NCI-H2171 (cell line): ENCODE measurements around the gene NCR1.
"Not testable (repeated sequence)": the region's sequence is repeated elsewhere in the genome, so short reads cannot be mapped to it uniquely, and the experiment has no call there.

Experiments
- DNase-seq: peaks from one replicate; lab custom pipeline; 2025; lab: John Stamatoyannopoulos, UW

The NCR1 gene, protein sequence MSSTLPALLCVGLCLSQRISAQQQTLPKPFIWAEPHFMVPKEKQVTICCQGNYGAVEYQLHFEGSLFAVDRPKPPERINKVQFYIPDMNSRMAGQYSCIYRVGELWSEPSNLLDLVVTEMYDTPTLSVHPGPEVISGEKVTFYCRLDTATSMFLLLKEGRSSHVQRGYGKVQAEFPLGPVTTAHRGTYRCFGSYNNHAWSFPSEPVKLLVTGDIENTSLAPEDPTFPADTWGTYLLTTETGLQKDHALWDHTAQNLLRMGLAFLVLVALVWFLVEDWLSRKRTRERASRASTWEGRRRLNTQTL

GRCh38 chr19:54905803-54906511 lies at the start of gene NCR1:
TSS of gene NCR1 (plus strand) at chr19:54906148. CDS start at chr19:54906188, 40 bp downstream.
- no peak for DNase-seq

DNA sequence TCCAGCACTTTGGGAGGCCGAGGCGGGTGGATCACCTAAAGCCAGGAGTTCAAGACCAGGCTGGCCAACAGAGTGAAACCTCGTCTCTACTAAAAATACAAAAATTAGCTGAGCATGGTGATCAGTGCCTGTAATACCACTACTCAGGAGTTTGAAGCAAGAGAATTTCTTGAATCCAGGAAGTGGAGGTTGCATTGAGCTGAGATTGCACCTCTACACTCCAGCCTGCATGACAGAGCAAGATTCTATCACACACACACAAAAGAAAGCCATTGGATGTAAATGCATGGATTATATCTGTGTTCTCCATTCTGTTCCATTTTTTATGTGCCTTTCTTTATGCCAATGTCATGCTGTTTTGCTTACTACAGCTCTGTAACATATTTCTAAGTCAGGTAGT lies 47.5 kb upstream of the NCR1 start:
- not testable (repeated sequence) for DNase-seq

DNA sequence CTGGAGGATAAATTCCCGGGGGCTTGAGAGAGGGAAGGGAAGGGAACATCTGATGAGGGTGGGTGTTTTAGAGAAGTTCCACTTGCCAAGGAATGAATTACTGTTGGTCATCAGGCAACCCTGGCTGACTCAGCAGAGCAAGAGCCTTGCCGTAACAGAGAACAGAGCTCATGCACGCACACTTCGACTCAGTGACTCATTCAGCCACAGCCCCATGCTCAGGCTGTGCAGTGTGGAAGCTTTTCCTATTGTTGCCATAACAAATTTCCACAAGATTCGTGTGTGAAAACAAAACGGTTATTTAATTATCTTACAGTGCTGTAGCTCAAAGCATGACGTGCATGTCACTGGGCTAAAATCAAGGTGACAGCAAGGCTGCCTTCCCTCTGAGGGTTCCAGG lies 46.5 kb upstream of the NCR1 start:
- not testable (repeated sequence) for DNase-seq

DNA sequence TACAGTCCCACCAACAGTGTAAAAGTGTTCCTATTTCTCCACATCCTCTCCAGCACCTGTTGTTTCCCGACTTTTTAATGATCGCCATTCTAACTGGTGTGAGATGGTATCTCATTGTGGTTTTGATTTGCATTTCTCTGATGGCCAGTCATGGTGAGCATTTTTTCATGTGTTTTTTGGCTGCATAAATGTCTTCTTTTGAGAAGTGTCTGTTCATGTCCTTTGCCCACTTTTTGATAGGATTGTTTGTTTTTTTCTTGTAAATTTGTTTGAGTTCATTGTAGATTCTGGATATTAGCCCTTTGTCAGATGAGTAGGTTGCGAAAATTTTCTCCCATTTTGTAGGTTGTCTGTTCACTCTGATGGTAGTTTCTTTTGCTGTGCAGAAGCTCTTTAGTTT lies 42.5 kb upstream of the NCR1 start:
- DNase-seq = not testable (repeated sequence)

DNA sequence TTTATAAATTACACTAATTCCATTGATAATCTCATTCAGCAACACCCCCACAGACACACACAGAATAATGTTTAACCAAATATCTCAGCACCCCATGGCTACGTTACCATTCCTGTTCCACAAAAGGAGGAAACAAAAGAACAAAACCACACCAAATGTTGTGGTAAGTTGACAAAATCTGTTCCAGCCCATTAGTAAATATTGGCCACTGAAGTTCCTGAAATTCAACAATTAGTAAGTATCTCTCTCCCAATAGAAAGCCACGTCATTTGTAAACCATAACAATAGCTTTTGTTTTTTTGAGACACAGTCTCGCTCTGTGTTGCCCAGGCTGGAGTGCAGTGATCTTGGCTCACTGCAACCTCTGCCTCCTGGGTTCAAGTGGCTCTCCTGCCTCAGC lies 34.3 kb upstream of the NCR1 start:
- DNase-seq = no peak

DNA sequence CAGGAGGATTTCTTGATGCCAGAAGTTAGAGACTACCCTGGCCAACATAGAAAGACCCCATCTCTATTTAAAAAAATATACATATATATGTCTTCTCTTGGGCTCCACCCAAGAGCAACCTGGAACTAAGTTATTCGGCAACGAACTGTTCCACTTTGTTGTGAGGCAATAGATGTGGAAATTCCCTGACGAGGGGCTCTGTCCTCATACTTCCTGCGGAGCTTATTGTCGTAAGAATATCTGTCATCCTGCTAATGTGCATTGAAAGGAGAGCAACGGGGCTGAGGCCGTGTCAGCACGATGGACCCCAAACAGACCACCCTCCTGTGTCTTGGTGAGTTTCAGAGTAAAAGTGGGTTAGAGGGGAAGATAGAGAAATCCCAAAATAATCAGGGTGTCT lies 32.0 kb upstream of the NCR1 start, which contains the start of gene FCAR:
TSS of gene FCAR (plus strand) at position 246 of the 400 bp plus-strand sequence. CDS start at position 301, 55 bp downstream.
- no peak for DNase-seq

GRCh38 chr19:54875506-54875905 lies 30.4 kb upstream of the NCR1 start:
- DNase-seq = no peak

DNA sequence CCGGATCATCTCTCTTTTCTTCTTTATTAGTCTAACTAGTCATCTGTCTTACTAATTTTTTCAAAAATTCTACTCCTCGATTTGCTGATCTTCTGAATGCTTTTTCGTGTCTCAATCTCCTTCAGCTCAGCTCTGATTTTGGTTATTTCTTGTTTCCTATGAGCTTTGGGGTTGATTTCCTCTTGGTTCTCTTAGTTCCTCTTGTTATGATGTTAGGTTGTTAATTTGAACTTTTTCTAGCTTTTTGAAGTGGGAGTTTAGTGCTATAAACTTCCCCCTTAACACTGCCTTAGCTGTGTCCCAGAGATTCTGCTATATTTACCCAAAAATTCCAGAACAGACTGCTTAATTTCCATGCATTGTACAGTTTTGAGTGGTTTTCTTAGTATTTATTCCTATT lies 28.5 kb upstream of the NCR1 start:
- no peak for DNase-seq

GRCh38 chr19:54881884-54882283 lies 24.1 kb upstream of the NCR1 start:
- DNase-seq = no peak

DNA sequence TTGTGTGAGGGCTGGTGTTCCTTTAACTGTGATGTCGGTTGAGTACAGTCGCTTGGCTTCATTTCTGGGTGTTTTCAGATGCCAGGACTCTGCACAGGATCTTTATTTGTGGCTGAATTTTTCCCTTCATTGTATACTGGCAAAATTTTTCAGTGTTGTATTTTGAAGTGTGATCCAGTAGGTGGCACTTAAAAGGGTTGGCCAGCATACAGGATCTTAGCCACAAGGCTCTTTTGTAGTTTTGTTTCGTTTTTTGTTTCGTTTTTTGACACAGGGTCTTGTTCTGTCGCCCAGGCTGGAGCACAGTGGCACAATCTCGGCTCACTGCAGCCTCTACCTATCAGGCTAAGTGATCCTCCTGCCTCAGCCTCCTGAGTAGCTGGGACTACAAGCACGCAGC lies 23.2 kb upstream of the NCR1 start:
- DNase-seq = no peak

DNA sequence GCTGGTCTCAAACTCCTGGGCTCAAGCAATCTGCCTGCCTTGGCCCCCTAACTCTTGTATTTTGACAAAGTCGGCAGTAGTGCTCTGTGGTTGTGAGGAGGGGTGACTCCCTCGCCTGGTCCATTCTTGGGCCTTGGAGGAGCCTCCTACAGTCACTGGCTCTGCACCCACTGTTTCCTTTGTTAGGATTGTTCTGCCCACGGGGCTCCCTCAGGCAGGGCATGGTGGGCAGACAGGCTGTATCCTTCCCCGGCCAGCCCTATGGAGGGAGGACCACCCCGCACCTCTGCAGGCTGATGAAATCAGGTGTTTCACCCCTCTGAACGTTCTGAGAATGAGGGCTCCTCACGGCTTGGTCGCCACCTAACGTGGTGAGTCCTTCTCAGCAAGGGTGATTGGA lies 22.7 kb upstream of the NCR1 start:
- DNase-seq = no peak

GRCh38 chr19:54888239-54888638 lies 17.7 kb upstream of the NCR1 start:
- no peak for DNase-seq

DNA sequence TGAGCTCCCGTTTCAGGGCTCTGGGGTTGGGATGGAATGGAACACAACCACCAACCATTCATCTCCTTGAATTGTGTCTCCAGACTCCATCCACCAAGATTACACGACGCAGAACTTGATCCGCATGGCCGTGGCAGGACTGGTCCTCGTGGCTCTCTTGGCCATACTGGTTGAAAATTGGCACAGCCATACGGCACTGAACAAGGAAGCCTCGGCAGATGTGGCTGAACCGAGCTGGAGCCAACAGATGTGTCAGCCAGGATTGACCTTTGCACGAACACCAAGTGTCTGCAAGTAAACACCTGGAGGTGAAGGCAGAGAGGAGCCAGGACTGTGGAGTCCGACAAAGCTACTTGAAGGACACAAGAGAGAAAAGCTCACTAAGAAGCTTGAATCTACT lies 16.4 kb upstream of the NCR1 start:
- no peak for DNase-seq

- DNase-seq = no peak
Measured at GRCh38 chr19:54893406-54893805, 12.5 kb upstream of the NCR1 start.

DNA sequence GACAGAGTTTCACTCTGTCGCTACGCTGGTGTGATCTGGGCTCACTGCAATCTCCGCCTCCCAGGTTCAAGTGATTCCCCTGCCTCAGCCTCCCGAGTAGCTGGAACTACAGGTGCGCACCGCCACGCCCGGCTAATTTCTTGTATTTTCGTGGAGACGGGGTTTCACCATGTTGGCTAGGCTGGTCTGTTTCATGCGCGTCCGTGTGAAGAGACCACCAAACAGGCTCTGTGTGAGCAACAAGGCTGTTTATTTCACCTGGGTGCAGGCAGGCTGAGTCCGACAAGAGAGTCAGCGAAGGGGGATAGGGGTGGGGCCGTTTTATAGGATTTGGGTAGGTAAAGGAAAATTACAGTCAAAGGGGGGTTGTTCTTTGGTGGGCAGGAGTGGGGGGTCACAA lies 11.8 kb upstream of the NCR1 start:
- DNase-seq = not testable (repeated sequence)

- DNase-seq = no peak
Measured at GRCh38 chr19:54896036-54896435, 9.9 kb upstream of the NCR1 start.

DNA sequence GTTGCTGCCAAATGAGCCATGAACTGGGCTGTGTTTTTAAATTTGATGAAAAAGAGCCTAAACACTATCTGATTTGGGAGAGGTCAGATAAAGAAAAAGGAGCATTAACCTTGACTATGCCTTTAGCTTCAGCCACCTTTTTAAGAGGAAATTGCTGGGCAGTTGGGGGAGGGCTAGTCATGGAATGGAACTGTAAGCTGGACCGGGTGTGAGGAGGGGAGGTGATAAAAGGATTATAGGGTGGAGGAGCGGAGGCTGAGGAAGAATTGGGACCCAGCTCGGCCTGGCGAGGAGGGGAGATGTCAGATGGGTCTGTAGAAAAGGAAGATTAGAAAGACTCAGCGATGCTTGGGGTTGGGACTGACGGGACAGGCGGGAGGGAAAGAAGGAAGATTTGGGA lies 7.3 kb upstream of the NCR1 start:
- not testable (repeated sequence) for DNase-seq

DNA sequence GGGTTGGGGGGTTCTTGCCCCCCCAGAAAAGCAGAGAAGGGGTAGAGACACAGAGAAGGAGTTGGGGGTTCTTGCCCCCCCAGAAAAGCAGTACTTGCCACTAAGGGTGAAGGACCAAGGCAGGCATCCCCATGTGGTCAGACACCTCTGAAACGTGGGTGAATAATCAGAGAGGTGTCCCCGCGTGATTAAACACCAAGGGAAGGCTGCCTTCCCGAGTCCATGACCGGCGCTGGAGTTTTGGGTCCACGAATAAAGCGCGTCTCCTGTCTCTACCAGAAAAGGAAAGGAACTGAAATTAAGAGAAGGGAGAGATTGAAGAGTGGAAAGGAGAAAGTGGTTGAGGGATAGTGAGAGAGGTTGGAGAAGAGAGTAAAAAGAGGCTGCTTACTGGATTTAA lies 6.3 kb upstream of the NCR1 start:
- DNase-seq = not testable (repeated sequence)

DNA sequence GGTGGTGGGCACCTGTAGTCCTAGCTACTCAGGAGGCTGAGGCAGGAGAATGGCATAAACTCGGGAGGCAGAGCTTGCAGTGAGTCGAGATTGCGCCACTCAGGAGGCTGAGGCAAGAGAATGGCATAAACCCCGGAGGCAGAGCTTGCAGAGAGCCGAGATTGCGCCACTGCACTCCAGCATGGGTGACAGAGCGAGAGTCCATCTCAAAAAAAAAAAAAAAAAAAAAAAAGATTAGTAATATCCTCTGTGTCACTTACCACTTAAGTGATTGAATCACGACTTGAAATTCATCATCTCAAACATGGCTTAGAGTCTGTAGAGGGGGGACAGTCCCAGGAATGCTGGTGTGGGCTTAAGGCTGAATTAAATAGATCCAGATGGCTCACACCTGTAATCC lies 4.8 kb upstream of the NCR1 start:
- DNase-seq = not testable (repeated sequence)

GRCh38 chr19:54902061-54902460 lies 3.9 kb upstream of the NCR1 start:
- DNase-seq = no peak

DNA sequence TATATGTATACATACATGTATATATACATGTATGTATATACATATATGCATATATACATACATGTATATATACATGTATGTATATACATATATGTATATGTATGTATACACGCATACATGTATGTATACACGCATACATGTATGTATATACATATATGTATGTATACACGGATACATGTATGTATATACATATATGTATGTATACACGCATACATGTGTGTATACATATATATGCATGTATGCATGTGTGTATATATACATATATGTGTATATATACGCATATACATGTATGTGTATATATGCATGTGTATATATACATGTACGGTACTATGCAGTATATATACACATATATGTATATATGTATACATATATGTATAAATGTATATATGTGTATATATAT lies 2.6 kb upstream of the NCR1 start:
- no peak for DNase-seq

DNA sequence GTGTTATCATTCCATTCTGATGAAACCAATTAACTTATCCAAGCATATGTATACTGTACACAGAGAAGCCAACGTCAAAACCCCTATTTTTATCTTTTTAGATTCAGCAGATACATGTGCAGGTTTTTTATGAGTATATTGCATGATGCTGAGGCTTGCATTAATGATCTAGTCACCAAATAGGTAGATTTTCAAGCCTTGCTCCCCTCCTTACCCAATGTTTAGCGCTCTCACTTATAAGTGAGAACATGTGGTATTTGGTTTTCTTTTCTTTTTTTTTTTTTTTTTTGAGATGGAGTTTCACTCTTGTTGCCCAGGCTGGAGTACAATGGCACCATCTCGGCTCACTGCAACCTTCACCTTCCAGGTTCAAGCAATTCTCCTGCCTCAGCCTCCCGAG lies 1.7 kb upstream of the NCR1 start:
- not testable (repeated sequence) for DNase-seq

DNA sequence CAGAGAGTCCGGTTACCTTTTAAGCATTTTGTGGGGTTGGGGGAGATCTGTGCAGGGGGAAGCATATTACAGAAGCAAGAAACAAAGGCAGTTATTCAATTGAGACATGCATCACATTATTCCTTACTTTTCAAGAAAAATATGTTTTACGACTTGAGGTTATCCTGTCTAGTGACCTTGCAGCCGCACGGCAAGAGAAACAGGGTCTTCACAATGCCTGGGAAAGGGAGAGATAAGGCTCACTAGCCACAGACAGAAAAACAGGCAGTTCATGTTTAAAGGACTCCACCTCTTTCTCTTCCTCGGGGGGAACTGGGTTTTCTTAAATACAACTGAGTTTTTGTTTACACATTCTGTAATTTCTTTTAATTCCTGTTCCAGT lies 536 bp upstream of the NCR1 start:
- no peak for DNase-seq

- DNase-seq = no peak
Measured at GRCh38 chr19:54906819-54907218, 871 bp downstream of the NCR1 start.
